ENCODE measurements around the gene ELK1.

ELK1 gene

GRCh38 chrX:47645530-47645929 lies 4.8 kb downstream of the ELK1 start:
- no peak for DNase-seq (ENCODE audit: low read depth)
- no peak for TF ChIP-seq CTCF (IDR thresholded peaks at IDR 0.05; ENCODE audit: low read depth, low read length, missing control alignments)
- no peak overlapping the region for H3K4me3 ChIP-seq (ENCODE audit: low read depth, low read length)
- in situ Hi-C loops (cut with HindIII; ENCODE audit: low sequenced_read_pairs): no loop called here

- in situ Hi-C loops (cut with HindIII; ENCODE audit: low sequenced_read_pairs): no loop called here
- H3K4me3 ChIP-seq (ENCODE audit: low read depth, low read length): no peak overlapping the region
- DNase-seq (ENCODE audit: low read depth): no peak
- peak; percentile 53 for TF ChIP-seq CTCF (IDR thresholded peaks at IDR 0.05; ENCODE audit: low read depth, low read length, missing control alignments)
These were observed 5.7 kb downstream of the ELK1 start for GRCh38 chrX:47644557-47645091.

GRCh38 chrX:47643926-47644325 lies 6.4 kb downstream of the ELK1 start:
- H3K4me3 ChIP-seq (ENCODE audit: low read depth, low read length): no peak overlapping the region
- peak; percentile 57 for TF ChIP-seq CTCF (IDR thresholded peaks at IDR 0.05; ENCODE audit: low read depth, low read length, missing control alignments)
- in situ Hi-C loops (cut with HindIII; ENCODE audit: low sequenced_read_pairs): no loop called here

GRCh38 chrX:47638816-47639215 lies 11.5 kb downstream of the ELK1 start:
- no peak for TF ChIP-seq CTCF (IDR thresholded peaks at IDR 0.05; ENCODE audit: low read depth, low read length, missing control alignments)
- in situ Hi-C loops (cut with HindIII; ENCODE audit: low sequenced_read_pairs): no loop called here
- DNase-seq (ENCODE audit: low read depth): no peak
- H3K4me3 ChIP-seq (ENCODE audit: low read depth, low read length): no peak overlapping the region

More at GRCh38 chrX:47643926-47644325, 6.4 kb downstream of the ELK1 start:
- DNase-seq (ENCODE audit: low read depth): no peak

- in situ Hi-C loops (cut with HindIII; ENCODE audit: low sequenced_read_pairs): no loop called here
- no peak overlapping the region for H3K4me3 ChIP-seq (ENCODE audit: low read depth, low read length)
- no peak for DNase-seq (ENCODE audit: low read depth)
- TF ChIP-seq CTCF (IDR thresholded peaks at IDR 0.05; ENCODE audit: low read depth, low read length, missing control alignments): no peak
These were observed 12.7 kb downstream of the ELK1 start for GRCh38 chrX:47637546-47638195.

- TF ChIP-seq CTCF (IDR thresholded peaks at IDR 0.05; ENCODE audit: low read depth, low read length, missing control alignments): no peak
- no peak for DNase-seq (ENCODE audit: low read depth)
These were observed 15.3 kb downstream of the ELK1 start for GRCh38 chrX:47634871-47635575.

More at GRCh38 chrX:47634871-47635575, 15.3 kb downstream of the ELK1 start:
- in situ Hi-C loops (cut with HindIII; ENCODE audit: low sequenced_read_pairs): no loop called here
- no peak overlapping the region for H3K4me3 ChIP-seq (ENCODE audit: low read depth, low read length)
